ENCODE measurements around the gene ONECUT1. TPM values are rescaled to one million over a fixed set of nuclear protein-coding genes. Genes with fewer than 3 reads are reported as not detected.
"Not testable (repeated sequence)": the region's sequence is repeated elsewhere in the genome, so short reads cannot be mapped to it uniquely, and the experiment has no call there.

ONECUT1 gene
- not detected in 2 replicates for total RNA-seq (2014; rRNA removed; shearing (Covaris generic))

GRCh38 chr15:52790169-52790708 is at the start of gene ONECUT1:
Gene ONECUT1 (minus strand): TSS chr15:52790336. CDS start chr15:52789884, 452 bp downstream.
- DNase-seq (ENCODE audit: low spot score) = peak; percentile 46
- in situ Hi-C loops (cut with HindIII; ENCODE audit: low sequenced_read_pairs) = no loop called here

GRCh38 chr15:52834379-52834778 is 44.2 kb upstream of the ONECUT1 start:
- in situ Hi-C loops (cut with HindIII; ENCODE audit: low sequenced_read_pairs) = no loop called here
- DNase-seq (ENCODE audit: low spot score) = no peak

- DNase-seq (ENCODE audit: low spot score); in situ Hi-C loops (cut with HindIII; ENCODE audit: low sequenced_read_pairs): not testable (repeated sequence)
These were observed 34.2 kb upstream of the ONECUT1 start for GRCh38 chr15:52824169-52824942.

GRCh38 chr15:52822475-52822874 is 32.3 kb upstream of the ONECUT1 start:
- DNase-seq (ENCODE audit: low spot score) = no peak
- in situ Hi-C loops (cut with HindIII; ENCODE audit: low sequenced_read_pairs) = no loop called here

GRCh38 chr15:52819253-52819652 is 29.1 kb upstream of the ONECUT1 start:
- no peak for DNase-seq (ENCODE audit: low spot score)
- in situ Hi-C loops (cut with HindIII; ENCODE audit: low sequenced_read_pairs) = no loop called here

GRCh38 chr15:52815899-52816298 is 25.8 kb upstream of the ONECUT1 start:
- DNase-seq (ENCODE audit: low spot score); in situ Hi-C loops (cut with HindIII; ENCODE audit: low sequenced_read_pairs): not testable (repeated sequence)

- in situ Hi-C loops (cut with HindIII; ENCODE audit: low sequenced_read_pairs) = no loop called here
- DNase-seq (ENCODE audit: low spot score) = no peak
These were observed 18.9 kb upstream of the ONECUT1 start for GRCh38 chr15:52808996-52809395.

- in situ Hi-C loops (cut with HindIII; ENCODE audit: low sequenced_read_pairs) = no loop called here
- DNase-seq (ENCODE audit: low spot score) = no peak
These were observed 18.3 kb upstream of the ONECUT1 start for GRCh38 chr15:52808441-52808840.

- DNase-seq (ENCODE audit: low spot score) = no peak
- in situ Hi-C loops (cut with HindIII; ENCODE audit: low sequenced_read_pairs) = no loop called here
These were observed 16.1 kb upstream of the ONECUT1 start for GRCh38 chr15:52806284-52806655.

GRCh38 chr15:52805351-52806283 is 15.5 kb upstream of the ONECUT1 start:
- DNase-seq (ENCODE audit: low spot score) = no peak
- in situ Hi-C loops (cut with HindIII; ENCODE audit: low sequenced_read_pairs) = no loop called here

GRCh38 chr15:52804526-52805081 is 14.5 kb upstream of the ONECUT1 start:
- DNase-seq (ENCODE audit: low spot score) = no peak
- in situ Hi-C loops (cut with HindIII; ENCODE audit: low sequenced_read_pairs) = no loop called here

GRCh38 chr15:52803467-52804306 is 13.6 kb upstream of the ONECUT1 start:
- in situ Hi-C loops (cut with HindIII; ENCODE audit: low sequenced_read_pairs) = no loop called here
- DNase-seq (ENCODE audit: low spot score) = no peak

GRCh38 chr15:52803108-52803466 is 13.0 kb upstream of the ONECUT1 start:
- in situ Hi-C loops (cut with HindIII; ENCODE audit: low sequenced_read_pairs) = no loop called here
- DNase-seq (ENCODE audit: low spot score) = no peak

GRCh38 chr15:52802110-52802509 is 12.0 kb upstream of the ONECUT1 start:
- in situ Hi-C loops (cut with HindIII; ENCODE audit: low sequenced_read_pairs) = no loop called here
- no peak for DNase-seq (ENCODE audit: low spot score)

- in situ Hi-C loops (cut with HindIII; ENCODE audit: low sequenced_read_pairs) = no loop called here
- no peak for DNase-seq (ENCODE audit: low spot score)
These were observed 11.6 kb upstream of the ONECUT1 start for GRCh38 chr15:52801748-52802085.

GRCh38 chr15:52800828-52801747 is 11.0 kb upstream of the ONECUT1 start:
- no peak for DNase-seq (ENCODE audit: low spot score)
- in situ Hi-C loops (cut with HindIII; ENCODE audit: low sequenced_read_pairs) = no loop called here

GRCh38 chr15:52799145-52799811 is 9.1 kb upstream of the ONECUT1 start:
- no peak for DNase-seq (ENCODE audit: low spot score)
- in situ Hi-C loops (cut with HindIII; ENCODE audit: low sequenced_read_pairs) = no loop called here

Data from G401 (cell line).